OCI-LY7 (cell line): ENCODE data around the gene CRK. TPM values are rescaled to one million over a fixed set of nuclear protein-coding genes. Genes with fewer than 3 reads are reported as not detected.

Experiments used
- BruUV-seq: library from RNA; stranded (reverse); fragments of 400-500 nt; replicated peaks from 2 replicates; lab custom pipeline; 2021; lab: Mats Ljungman, UMichigan
- CTCF ChIA-PET: fragments of 300-600 bp; sonication (Branson Sonifier 250); formaldehyde crosslinking; loops from one replicate; lab custom pipeline; 2022; ENCODE audit warnings: antibody characterized with exemption; ENCODE audit not compliant: unreplicated experiment; lab: Charles Lee
- POLR2A ChIA-PET: fragments of 300-600 bp; sonication (Branson Sonifier 250); formaldehyde crosslinking; loops from one replicate; lab custom pipeline; 2022; ENCODE audit warnings: antibody characterized with exemption; lab: Charles Lee
- DNase-seq: peaks from one replicate; pipeline ENCODE4 v3.0.0-alpha.2; 2015; ENCODE audit warnings: low spot score
- H2AFZ ChIP-seq: fragments of 200-600 bp; sonication (generic), shearing (Covaris generic); 2 replicates; pipeline ENCODE4 v1.6.1; 2014; ENCODE audit warnings: mild to moderate bottlenecking, antibody characterized with exemption, low read length, moderate library complexity
- H3K27ac ChIP-seq: fragments of 200-600 bp; sonication (generic); 2 replicates; pipeline ENCODE4 v1.5.1; 2014; ENCODE audit warnings: mixed run types, low read depth, mild to moderate bottlenecking, moderate library complexity, low read length, inconsistent platforms; ENCODE audit not compliant: poor library complexity, severe bottlenecking
- H3K36me3 ChIP-seq: fragments of 200-600 bp; sonication (generic); 2 replicates; pipeline ENCODE4 v1.6.1; 2014; ENCODE audit warnings: mild to moderate bottlenecking, antibody characterized with exemption, low read length, moderate library complexity, mixed read lengths; ENCODE audit not compliant: insufficient read depth
- H3K4me1 ChIP-seq: fragments of 200-600 bp; sonication (generic); 2 replicates; pipeline ENCODE4 v1.5.1; 2014; ENCODE audit warnings: mild to moderate bottlenecking, low read length; ENCODE audit not compliant: insufficient read depth, poor library complexity, severe bottlenecking
- H3K4me2 ChIP-seq: fragments of 200-600 bp; sonication (generic); 2 replicates; pipeline ENCODE4 v1.6.1; 2014; ENCODE audit warnings: mild to moderate bottlenecking, low read length
- H3K4me3 ChIP-seq: fragments of 200-600 bp; sonication (generic); 2 replicates; pipeline ENCODE4 v1.5.1; 2014; ENCODE audit warnings: mild to moderate bottlenecking, low read depth, low read length; ENCODE audit not compliant: poor library complexity, severe bottlenecking
- H3K79me2 ChIP-seq: fragments of 200-600 bp; sonication (generic); 2 replicates; pipeline ENCODE4 v1.6.1; 2016; ENCODE audit warnings: low read depth, mild to moderate bottlenecking, low read length, moderate library complexity, mixed read lengths; ENCODE audit not compliant: insufficient read depth
- H3K9me2 ChIP-seq: fragments of 200-600 bp; sonication (generic); 2 replicates; pipeline ENCODE4 v1.6.1; 2016; ENCODE audit warnings: mild to moderate bottlenecking, low read length, mixed read lengths; ENCODE audit not compliant: insufficient read depth
- H3K9me3 ChIP-seq: fragments of 200-600 bp; sonication (generic); 2 replicates; pipeline ENCODE4 v1.6.1; 2014; ENCODE audit warnings: mild to moderate bottlenecking, mixed run types, low read length, mixed read lengths
- H4K20me1 ChIP-seq: fragments of 200-600 bp; sonication (generic); 2 replicates; pipeline ENCODE4 v1.6.1; 2014; ENCODE audit warnings: mild to moderate bottlenecking, antibody characterized with exemption, low read length, moderate library complexity, mixed read lengths; ENCODE audit not compliant: insufficient read depth
- EZH2phosphoT487 ChIP-seq: fragments of 200-600 bp; sonication (generic); IDR thresholded peaks from 2 replicates; pipeline ENCODE4 v1.6.1; 2018; ENCODE audit warnings: low read depth, borderline replicate concordance, mild to moderate bottlenecking, mixed run types, antibody characterized with exemption, low read length, moderate library complexity, mixed read lengths
- intact Hi-C: fragments of 100-400 bp; cut with micrococcal nuclease; formaldehyde crosslinking; loops from one replicate; pipeline ENCODE4 v1.10.0; 2022; ENCODE audit not compliant: unreplicated experiment
- total RNA-seq, 2 experiments: library from RNA; depleted of rRNA in 1 of 2; stranded (reverse); fragments of >200 nt in 1 of 2; shearing (Covaris generic) in 1 of 2; gene quantifications; 2 replicates each; pipeline ENCODE4 v1.2.3, GENCODE V29; 2014 to 2022
- TF ChIP-seq, protein P1 (sequence below): fragments of 200-600 bp; sonication (generic); conservative IDR thresholded peaks from 2 replicates; pipeline ENCODE4 v1.5.1; 2014; ENCODE audit warnings: mild to moderate bottlenecking, antibody characterized with exemption, low read length, moderate library complexity, mixed read lengths

CRK gene
- total RNA-seq, 2 experiments from 2014 or later = 30.4 to 32.0 TPM

DNA sequence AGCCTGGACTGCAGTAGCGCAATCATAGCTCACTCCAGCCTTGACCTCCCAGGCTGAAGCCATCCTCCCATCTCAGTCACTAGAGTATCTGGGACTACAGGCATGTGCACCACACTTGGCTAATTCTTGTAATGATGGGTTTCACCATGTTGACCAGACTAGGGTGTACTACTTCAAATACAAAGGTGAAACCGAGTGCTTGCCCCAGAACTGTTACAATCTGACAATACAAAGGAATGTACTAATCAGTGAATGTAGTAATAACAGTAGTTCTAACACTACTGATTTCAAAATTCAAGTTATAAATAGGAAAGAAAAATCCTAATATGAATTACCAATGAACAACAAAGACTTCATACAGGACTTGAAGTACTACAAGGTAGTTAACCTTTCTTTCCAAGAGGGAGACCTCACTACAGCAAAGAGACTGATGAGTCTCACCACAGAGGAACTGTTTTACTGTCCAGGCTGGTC, 24.4 kb downstream of the CRK start:
- no peak overlapping the region for H3K27ac ChIP-seq
- ChIA-PET POLR2A (no interaction called here), CTCF (no interaction called here)
- H3K36me3 ChIP-seq = peaks cover 91% of the 10 kb centered on the region
- no peaks in the 10 kb centered on the region; the same call in 1 of the 2 replicates for H4K20me1 ChIP-seq
- no peak overlapping the region for H3K4me2 ChIP-seq
- H3K4me1 ChIP-seq = peaks cover 9% of the 10 kb centered on the region
- no peaks in the 10 kb centered on the region for H3K9me3 ChIP-seq
- peaks cover 45% of the 10 kb centered on the region for H3K79me2 ChIP-seq
- DNase-seq = no peak
- BruUV-seq = no TSS peak
- H3K4me3 ChIP-seq = no peak overlapping the region
- TF ChIP-seq EZH2phosphoT487 = no peak
- intact Hi-C loops = no loop called here
- no peaks in the 10 kb centered on the region for H3K9me2 ChIP-seq
- H2AFZ ChIP-seq = no peak overlapping the region

DNA sequence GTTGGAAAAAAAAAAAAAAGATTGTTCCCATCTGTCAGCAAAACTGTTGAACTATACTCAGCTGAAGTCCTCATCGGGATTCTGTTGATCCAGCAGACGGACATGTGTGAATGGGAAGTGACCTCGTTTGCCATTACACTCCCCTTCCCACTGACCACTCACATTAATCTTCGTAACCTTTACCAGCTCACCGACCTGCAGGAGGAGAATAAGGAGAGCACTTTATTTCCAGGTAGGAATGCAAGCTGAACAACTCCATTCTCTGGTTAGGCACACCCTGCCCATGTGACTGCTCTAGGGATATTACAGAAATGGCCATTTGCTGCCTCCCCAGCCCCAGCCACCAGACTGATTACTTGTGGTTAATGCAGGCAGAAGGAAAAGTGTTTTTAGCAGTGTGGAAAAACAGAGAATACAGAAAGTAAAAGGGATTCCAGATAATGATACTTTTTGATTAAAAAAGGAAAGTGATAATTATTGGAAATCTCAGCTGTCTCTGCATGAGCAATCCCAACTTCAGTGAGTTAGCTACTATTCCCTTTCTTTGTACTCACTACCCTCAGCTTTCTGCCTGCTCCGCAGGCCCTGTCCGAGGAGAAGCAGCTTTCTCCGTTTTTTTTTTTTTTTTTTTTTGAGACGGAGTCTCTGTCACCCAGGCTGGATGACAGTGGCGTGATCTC, 32.4 kb downstream of the CRK start:
- H2AFZ ChIP-seq = no peak overlapping the region
- peaks cover 5% of the 10 kb centered on the region; the same call in 1 of the 2 replicates for H3K79me2 ChIP-seq
- ChIA-PET CTCF (no interaction called here), POLR2A (interaction anchor here (0.6 kb wide), 1 partner anchor 312 kb away, joined by 4 read pairs; no protein-coding TSS in a partner anchor)
- no peak overlapping the region for H3K27ac ChIP-seq
- no peaks in the 10 kb centered on the region for H3K9me3 ChIP-seq
- H4K20me1 ChIP-seq = no peaks in the 10 kb centered on the region
- no peaks in the 10 kb centered on the region for H3K4me1 ChIP-seq
- no peaks in the 10 kb centered on the region for H3K9me2 ChIP-seq
- no peak for TF ChIP-seq EZH2phosphoT487
- TF ChIP-seq, protein P1, sequence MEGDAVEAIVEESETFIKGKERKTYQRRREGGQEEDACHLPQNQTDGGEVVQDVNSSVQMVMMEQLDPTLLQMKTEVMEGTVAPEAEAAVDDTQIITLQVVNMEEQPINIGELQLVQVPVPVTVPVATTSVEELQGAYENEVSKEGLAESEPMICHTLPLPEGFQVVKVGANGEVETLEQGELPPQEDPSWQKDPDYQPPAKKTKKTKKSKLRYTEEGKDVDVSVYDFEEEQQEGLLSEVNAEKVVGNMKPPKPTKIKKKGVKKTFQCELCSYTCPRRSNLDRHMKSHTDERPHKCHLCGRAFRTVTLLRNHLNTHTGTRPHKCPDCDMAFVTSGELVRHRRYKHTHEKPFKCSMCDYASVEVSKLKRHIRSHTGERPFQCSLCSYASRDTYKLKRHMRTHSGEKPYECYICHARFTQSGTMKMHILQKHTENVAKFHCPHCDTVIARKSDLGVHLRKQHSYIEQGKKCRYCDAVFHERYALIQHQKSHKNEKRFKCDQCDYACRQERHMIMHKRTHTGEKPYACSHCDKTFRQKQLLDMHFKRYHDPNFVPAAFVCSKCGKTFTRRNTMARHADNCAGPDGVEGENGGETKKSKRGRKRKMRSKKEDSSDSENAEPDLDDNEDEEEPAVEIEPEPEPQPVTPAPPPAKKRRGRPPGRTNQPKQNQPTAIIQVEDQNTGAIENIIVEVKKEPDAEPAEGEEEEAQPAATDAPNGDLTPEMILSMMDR = no peak
- H3K36me3 ChIP-seq = peaks cover 83% of the 10 kb centered on the region
- no TSS peak for BruUV-seq
- intact Hi-C loops = no loop called here
- no peak for DNase-seq
- no peak overlapping the region for H3K4me2 ChIP-seq
- H3K4me3 ChIP-seq = no peak overlapping the region

DNA sequence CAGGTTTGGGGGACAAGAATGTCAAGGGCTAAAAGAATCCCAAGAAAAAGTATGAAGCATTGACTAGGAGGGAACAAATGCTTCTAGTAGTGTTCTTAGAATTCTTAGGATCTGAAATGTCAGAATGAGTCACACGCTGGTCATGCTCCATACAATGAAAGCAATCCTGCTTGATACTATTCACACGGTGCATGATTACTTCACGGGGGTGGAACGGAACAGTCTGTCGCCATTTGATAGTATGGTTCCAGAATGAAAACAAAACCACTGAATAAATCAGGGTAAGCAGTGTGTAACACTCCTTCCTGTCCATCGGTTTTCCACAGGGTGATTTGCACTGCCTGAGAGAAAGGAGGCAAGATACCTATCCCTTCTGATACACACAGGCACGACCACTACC, 33.1 kb downstream of the CRK start:
- Histone ChIP-seq H3K36me3 (peaks cover 82% of the 10 kb centered on the region), H3K4me1 (no peaks in the 10 kb centered on the region), H4K20me1 (no peaks in the 10 kb centered on the region), H2AFZ (no peak overlapping the region), H3K4me3 (no peak overlapping the region), H3K9me2 (no peaks in the 10 kb centered on the region), H3K79me2 (peaks cover 5% of the 10 kb centered on the region; the same call in 1 of the 2 replicates), H3K4me2 (no peak overlapping the region), H3K9me3 (no peaks in the 10 kb centered on the region), H3K27ac (no peak overlapping the region)
- CTCF ChIA-PET = no interaction called here
- POLR2A ChIA-PET = interaction anchor here (0.7 kb wide), 1 partner anchor 61 kb away, joined by 3 read pairs; no protein-coding TSS in a partner anchor
- TF ChIP-seq, protein P1 = no peak
- TF ChIP-seq EZH2phosphoT487 = no peak
- no peak for DNase-seq
- BruUV-seq = no TSS peak
- intact Hi-C loops = no loop called here
